GM18867 (cell line): ENCODE results near the gene ARHGAP28.
A peak's percentile ranks its signal among the peaks of the same experiment; 100 is the strongest.
"Not testable (repeated sequence)": the region's sequence is repeated elsewhere in the genome, so short reads cannot be mapped to it uniquely, and the experiment has no call there.

Experiments
- ATAC-seq: cut with Tn5 transposase; IDR thresholded peaks from one replicate; pipeline ENCODE4 v1.9.1; 2021; ENCODE audit warnings: mild to moderate bottlenecking, moderate library complexity; ENCODE audit not compliant: unreplicated experiment

ARHGAP28 gene

DNA sequence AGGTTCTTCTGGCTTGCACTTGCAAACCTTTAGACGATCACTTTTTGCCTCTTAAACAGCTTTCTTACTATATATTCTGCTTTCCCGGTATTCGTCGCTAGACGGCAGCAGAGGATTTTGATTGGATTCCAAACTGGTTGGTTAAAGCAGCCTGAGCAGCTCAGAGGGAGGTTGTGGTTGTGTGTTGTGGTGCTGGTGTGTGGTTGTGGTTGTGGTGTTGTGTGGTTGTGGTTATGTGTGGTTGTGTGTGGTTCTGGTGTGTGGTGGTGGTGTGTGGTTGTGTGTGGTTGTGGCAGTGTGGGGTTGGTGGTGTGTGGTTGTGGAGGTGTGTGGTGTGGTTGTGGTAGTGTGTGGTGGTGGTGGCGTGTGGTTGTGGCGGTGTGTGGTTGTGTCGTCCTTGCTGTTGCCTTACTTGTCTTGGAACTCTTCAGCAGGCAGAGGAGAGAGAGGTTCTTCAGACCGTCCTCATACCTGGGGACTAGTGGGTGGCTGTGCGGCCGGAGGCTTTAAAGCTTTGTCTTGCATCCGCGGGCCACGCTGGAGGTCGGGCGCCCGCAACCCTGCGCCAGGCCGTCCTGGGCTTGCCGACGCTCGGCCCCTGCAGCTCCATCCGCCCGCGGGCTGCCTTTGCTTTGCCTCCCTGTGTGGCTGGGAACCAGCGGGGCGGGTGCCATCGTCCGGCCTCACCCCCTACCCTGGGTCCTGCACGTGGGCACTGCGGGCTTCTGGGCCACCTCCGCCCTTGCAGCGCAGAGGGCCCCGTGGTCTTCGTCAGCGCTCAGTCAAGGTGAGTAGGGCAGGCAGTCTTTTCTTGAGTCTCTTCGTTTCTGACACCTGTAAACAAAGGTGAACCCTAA lies 190.8 kb downstream of the ARHGAP28 start:
- peak; percentile 56 for ATAC-seq

DNA sequence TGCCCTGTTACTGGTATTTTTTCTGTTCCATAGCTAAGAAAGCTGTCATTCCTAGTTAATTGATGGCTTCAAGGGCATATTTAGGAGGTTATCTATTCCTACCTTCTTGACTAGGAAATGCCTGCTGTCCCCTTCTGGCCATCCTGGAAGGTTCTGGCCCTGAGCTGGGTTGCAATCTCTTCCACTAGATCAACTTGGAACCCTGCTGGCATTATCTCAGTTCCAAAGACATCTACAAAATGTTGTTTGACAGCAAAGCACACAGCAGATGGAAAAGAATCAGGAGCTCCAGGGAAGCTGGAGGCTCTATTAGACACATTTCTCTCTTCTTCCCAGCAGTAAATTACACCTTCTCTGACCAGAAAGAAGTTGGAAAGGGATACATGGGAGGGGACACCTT lies 192.1 kb downstream of the ARHGAP28 start:
- no peak for ATAC-seq

DNA sequence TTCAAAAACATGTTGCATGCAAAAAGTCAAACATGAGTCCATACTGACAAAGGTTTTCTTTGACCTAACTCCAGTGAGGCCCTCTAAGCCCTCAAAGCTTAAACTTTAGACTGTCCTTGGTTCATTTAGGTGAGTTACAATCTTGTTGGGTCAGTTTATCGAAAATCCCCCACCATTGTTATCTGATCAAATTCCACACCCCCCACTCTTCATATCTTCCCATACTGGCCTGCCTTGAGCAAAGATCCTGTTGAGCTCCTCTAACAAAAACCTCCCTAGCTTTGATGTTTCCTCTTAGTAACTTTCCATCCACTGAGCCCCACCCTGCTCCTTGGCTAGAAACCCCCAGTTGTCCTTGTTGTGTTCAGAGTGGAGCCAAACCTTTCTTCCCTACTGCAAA lies 193.7 kb downstream of the ARHGAP28 start:
- no peak for ATAC-seq

DNA sequence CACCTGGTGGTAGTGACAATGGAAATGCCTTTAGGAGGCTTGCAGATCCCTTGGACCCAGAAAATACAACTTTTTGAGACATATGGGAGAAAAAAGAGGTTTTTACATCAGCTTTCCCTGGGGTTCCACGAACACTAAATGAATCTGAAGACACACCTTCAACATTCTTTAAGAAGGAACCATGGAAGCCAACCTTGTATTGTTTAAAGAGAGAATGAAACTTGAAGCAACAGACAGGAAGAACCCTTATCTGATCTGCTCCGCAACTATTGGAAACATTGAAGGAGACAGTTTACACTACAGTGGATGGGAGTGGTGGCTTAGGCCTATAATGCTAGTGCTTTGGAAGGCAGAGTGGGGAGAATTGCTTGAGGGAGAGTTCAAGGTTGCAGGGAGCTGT lies 197.6 kb downstream of the ARHGAP28 start:
- ATAC-seq, result no peak

DNA sequence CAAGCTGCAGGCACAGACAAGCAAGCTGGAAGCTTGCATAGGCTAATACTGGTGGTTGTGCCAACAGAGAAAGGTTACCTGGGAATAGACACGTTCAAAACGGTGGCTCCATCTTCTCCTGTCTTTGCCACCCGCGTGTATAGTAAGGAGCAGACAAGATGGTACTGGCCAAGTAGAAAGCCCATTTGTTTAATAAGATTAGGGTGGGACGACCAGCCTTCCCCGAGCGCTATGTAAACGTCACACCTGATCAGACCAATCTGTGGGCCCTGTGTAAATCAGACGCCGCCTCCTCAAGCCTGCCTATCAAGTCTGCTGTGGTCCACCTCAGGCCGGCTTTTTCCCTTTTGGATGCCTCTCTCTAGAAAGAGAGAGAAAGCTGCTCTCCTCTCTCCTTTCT lies 198.8 kb downstream of the ARHGAP28 start:
- no peak for ATAC-seq

DNA sequence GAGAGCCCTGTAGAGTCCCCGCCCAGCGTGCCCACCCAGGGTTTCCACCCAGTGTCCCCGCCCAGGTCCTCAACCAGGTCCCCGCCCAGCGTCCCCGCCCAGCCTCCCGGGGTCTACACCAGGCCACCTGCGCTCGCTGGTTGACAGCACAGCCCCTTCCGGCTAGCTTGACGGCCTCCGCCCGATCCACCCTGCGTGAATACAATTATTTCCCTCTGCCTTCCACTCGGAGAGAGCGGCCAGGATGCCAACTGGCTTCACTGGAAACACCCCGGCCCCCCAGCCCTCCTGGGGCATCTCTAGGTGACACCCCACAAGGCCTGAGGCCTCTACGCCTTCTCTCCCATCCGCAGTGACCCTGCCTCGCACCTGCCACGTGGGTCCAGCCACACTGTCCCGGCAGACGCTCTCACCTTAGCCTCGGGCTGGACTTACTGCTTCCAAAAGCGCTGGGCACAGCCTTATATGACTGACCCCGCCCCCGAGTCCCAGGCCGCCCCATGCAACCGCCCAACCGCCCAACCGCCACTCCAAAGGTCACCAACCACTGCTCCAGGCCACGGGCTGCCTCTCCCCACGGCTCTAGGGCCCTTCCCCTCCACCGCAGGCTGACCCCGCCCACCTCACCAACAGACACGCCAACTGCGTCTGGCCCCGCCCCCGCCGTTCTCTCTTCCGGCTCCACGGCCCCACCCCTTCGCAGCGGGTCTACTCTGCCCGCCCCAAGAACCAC lies 200.0 kb downstream of the ARHGAP28 start:
- no peak for ATAC-seq

DNA sequence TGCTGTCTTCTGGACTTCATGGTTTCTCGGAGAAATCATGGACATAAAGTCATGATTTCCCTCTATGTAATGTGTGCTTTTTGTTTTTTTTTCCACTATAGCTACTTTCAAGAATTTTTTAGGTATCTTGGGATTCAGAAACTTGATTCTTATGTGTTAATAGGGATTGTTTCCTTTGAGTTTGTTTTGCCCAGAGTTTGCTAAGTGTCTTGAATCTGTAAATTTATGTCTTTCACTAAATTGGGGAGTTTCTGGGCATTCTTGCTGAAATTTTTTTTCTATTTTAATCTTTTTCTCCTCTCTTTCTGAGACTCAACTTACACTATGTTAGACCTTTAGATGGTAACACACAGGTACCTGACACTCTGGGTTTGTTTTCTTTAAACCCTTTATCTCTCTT lies 205.3 kb downstream of the ARHGAP28 start:
- ATAC-seq, result no peak

DNA sequence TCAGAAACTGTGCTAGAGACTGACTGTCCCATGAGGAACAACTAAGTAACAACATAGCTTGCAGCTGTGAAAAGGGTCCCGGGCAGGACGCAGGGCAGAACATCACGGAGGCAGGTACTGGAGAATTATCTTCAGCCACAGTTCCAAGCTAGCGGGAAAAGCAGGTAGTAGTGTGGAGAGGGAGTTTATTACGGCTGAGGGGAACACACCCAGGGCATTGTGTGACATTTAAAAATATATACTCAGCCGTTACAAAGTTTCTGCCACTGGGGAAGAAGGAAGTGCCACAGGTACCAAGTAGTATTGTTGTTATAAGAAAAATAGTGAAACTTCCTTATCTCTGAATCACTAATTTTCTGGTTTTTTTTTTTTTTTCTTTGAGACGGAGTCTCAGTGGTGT lies 208.5 kb downstream of the ARHGAP28 start:
- no peak for ATAC-seq

DNA sequence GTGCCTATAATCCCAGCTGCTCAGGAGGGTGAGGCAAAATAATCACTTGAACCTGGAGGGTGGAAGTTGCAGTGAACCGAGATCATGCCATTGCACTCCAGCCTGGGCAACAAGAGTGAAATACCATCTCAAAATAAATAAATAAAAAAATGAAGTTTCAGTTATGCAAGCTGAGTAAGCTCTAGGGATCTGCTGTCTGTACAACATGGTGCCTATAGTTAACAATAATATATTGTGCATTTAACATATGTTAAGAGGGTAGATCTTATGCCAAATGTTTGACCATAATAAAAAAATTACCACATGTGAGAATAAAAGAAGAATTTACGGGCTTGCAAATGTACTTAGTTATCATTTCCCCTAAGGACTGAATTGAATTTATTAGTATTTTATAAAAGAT lies 208.9 kb downstream of the ARHGAP28 start:
- not testable (repeated sequence) for ATAC-seq

DNA sequence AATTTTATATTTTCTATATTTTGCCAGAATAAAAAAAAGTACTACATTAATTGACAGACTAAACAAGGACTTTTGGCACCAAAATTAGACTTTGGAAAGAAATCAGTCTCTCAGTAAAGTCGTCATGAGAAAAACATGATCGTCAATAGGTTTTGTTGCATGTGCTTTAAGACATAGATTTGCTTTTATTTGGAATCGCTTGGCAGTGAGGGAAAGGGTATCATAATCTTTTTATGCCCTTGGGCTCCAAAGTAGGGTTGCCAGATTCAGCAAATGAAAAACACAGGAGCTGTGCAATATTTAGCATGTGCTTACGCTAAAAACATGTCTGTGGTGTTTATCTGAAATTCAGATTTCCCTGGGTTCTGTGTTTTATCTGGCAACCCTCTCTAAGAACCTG lies 210.5 kb downstream of the ARHGAP28 start:
- no peak for ATAC-seq

DNA sequence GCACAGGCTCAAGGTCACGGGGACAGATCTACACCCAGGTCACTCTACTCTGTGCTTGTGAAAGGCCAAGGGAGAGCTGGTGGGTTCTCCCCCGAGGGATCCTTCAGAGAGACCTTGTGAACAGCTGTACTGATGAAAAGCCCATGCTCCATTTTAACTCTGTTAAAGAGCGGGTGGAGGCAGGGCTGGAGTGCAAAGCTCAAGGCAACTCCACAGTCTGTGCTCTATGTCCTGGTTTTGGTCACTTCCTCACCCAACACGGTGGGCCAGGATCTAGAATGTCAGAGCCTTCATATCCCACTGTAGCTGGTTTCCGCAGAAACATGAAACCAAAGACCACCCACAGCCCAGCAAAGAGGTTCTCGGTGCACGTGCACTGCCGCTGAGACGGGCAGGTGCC lies 210.9 kb downstream of the ARHGAP28 start:
- ATAC-seq, result no peak

DNA sequence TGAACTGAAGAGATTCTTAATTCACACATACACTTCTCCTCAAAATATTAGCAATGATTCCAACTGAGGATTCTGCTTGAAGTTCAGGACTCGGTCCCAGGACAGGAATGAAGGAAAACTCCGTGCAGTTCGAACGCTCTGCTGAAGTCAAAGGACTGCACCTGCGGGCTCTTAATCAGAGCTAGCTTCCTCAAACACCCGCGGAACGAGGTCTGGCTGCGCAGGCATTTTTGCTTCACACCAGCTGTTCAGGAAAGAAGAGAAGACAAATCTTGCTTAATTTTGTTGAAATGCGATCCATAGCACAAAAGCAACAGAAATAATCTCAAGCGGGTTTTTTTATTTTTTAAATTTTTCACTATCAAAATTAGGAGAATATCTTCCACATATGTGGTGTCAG lies 212.5 kb downstream of the ARHGAP28 start:
- no peak for ATAC-seq

DNA sequence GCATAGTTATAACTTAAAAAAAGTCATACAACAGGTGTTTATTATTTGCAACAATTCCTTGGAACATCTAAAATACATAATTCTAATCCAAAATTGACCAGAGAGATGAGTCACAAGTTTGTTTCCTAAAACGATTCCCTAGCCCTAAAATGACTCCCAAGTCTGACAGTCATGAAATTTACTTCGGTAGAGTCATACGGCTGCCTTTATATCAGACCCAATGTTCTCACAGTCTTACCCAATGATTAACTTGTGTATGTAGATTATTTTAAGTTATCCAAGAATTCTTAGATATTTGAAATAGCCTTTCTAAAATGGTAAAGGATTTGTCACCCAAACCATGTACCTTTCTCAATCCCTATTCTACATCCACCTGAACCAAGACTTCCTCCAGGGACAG lies 213.2 kb downstream of the ARHGAP28 start:
- no peak for ATAC-seq

DNA sequence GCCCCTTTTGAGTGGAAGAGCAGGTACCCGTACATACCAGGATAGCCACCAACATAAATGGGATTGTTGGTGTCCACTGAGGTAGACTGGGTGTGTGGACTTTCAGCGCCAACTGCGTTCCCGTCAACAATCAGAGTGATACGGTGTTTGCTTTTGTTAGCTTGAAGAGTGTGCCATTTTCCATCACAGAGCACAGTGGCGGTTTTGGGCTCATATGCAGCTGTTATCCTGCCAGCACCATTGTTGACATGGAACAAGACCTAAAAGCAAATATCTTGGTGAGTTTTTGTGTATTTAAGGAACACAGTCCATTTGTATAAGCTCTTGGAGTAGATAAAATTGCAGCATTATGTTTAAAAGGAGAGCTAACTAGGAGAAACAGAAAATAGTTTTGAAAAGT lies 213.6 kb downstream of the ARHGAP28 start:
- ATAC-seq, result no peak

DNA sequence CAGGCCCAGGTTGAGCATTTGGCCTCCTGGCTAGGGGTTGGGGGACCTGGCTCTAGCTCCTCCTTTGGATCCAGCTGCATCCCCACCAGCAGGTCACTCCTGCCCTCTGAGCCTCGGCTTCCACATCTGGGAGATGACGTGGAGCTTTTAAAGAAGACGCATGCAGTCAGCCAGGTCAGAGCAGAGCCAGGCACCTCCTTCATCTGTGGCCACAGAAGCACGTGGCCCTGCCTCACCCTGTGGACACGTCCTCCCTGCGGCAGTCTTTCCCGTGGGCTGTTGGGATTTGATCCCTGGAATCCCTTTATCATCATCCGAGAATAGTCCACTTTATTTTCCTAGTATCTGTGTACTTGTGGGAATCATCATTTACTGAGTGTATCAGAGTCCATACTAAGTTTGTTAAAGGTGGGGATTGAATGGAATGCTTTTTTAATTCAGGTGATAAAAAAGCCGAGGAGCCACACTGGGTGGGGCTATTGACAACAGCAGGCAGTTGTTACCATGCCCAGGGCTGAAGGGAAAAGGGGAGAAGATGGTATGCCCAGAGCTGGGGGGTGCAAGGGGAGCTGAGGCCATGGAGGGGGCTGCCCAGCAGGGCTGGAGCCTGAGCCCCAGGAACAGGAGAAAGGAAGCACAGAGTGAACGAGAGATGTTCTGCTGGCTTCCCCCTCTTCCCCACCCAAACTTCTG lies 218.0 kb downstream of the ARHGAP28 start:
- ATAC-seq, result no peak

DNA sequence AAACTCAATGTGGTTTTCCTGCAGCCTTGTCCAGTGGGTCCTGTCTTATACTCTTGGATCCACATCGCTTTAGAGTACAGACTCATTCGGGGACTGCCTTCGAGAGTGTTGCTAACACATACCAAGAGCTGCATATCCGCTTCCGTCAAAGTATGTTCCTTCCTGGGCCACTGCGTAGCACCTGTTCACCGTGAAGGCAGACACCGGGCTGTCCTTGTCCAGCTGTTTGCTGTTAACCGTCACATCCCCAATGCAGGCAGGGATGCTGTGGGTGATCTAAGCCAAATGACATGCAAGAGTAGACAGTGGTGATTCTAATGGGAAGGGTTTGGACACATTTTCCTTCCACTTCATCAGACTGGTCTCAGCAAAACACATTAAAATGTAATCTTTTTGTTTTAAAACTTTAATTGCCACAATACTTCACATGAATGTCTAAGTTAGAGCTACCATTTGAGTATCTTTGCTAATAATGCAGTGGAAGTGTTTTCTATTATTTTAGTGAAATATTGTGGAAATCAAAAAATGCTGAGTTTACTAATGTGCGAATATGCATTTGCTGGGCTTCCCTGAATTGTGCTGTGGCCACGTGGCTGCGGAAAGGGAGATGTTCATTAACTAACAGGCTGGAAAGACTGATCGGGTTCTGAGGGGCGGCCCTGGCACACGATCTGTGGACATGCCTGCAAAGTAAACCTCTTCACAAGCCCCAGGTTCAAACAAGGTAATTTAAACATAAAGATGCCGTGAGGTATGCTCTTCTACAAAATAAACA lies 219.0 kb downstream of the ARHGAP28 start:
- ATAC-seq, result no peak

DNA sequence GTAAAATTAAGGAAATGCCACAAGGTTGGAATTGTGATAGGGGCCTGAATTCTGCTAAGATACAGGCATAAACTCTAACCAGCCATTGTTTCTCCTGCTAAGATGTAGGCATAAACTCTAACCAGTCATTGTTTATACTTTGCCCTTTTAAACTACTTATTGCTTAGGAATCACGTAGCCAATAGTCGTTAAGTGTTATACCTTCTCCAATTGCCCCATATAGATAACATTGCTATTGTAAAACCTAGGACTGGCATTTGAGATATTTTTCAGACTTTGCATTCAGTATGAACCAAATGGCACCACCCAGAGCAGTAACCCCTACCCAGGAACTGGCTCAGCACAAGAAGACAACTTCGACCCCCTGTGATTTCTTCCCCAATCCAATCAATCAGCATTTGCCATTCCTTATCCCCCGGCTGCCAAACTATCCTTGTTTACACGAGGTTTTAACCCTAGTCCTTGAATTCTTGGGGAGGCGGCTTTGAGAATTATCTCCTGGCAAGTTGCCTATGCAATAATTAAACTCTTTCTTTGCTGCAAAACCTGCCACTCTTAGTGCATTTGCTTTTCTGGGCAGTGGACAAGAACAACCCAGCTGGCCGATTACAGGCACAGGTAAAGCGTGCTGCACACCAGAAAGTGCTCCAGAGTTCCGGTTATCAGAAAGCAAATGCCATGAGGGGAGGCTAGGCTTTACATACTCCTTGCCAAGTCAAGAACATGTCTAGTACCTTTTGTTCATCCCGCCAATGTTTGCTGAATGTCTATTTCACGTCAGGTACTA lies 220.5 kb downstream of the ARHGAP28 start:
- no peak for ATAC-seq

DNA sequence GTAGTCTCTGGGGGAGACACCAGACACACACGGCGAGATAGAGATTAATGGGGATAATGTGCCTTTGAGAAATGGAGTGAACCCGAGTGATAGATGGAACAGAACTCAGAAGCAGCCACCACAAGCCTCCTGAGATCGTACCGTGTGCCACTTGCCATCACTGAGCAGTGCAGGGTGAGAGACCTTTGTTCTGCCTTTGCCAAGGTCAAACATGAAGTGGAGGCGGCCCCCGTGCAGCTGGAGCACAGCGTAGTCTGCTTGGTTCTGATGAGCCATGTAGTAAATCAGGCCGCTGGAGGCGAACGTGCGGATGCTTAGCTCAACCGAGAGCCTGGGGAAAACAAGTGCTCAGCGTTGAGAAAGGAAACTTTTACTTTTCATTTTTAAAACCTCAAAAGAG lies 221.1 kb downstream of the ARHGAP28 start:
- ATAC-seq, result no peak

DNA sequence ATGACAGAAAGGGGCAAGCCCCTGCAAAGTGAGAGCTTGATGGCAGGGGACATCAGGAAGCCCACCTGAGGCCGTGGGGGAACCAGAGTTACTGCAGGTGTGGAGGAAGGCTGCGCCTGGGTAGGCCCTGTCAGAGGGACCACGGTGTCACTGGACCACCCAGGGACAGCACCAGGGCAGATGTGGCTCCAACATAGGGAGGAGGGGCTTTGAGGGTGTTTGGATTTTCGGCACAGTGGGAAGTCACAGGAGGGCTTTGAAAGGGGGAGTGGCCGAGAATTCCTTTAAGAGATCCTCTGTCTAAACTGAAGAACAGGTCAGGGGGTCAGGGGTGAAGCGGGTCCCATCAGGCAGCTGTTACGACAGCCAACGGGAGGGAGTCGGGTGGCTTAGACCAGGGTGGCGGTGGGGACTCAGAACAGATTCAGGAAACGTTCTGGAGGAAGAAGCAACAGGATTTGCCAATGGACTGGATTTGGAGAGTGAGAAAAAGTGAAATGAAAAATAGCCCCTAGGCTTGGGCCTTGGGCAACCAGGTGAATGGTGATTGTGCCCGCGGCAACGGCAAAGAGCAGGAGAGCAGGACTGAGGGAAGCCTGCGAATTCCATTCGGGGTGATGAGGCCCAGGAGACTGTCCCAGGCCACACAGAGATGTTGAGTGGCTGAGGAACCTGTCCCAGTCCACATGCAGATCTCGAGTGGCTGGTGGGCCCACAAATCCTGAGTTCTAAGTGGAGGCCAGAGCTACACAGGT lies 222.0 kb downstream of the ARHGAP28 start:
- no peak for ATAC-seq

DNA sequence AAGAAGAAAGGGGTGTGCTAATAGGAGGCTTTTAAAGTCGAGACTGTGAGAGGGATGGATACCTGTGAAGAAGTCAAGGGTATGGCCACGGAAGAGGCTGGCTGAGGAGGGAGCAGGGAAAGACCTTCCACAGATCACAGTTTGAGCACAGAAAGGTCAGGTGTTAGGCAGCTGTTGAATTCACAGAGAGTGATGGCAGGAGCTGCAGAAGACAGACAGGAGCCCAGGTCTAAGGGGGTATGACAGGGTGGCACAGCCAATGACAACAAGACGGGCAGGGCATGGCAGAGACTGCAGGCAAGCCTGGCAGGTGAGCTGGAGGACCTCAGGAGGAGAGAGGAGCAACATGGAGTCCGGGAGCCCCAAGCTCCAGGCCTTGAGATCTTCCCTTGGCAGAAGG lies 225.0 kb downstream of the ARHGAP28 start:
- no peak for ATAC-seq
